HepG2 (cell line): ENCODE results near the gene HTR7. TPM values are rescaled to one million over a fixed set of nuclear protein-coding genes. Genes with fewer than 3 reads are reported as not detected.

Experiments
- ATAC-seq: fragments of 200-7000 bp; cut with Tn5 transposase; 3 replicates; pipeline ENCODE4 v1.9.1; 2020; ENCODE audit warnings: mild to moderate bottlenecking, moderate library complexity
- BruUV-seq: library from RNA; stranded (reverse); fragments of 400-500 nt; replicated peaks from 2 replicates; lab custom pipeline; 2021; lab: Mats Ljungman, UMichigan
- CTCF ChIA-PET: fragments of 300-600 bp; formaldehyde crosslinking; extraction: SDS; loops from one replicate; lab custom pipeline; 2021; ENCODE audit warnings: low total read pairs, inconsistent platforms, low intra/inter-chr PET ratio; lab: Yijun Ruan, JAX
- POLR2A ChIA-PET: fragments of 350-600 bp; sonication (Branson Sonifier 250); formaldehyde crosslinking; loops from one replicate; lab custom pipeline; 2020; ENCODE audit warnings: antibody characterized with exemption, inconsistent platforms; lab: Yijun Ruan, JAX
- DNase-seq: peaks from one replicate; pipeline ENCODE4 v3.0.0-alpha.2; 2015; ENCODE audit warnings: low spot score
- FAIRE-seq: peaks from 3 replicates; lab custom pipeline; 2011; peaks lifted over from hg19 to GRCh38; lab: Jason Lieb, UNC
- H2AFZ ChIP-seq: one replicate; pipeline ENCODE4 v1.6.1; 2011; ENCODE audit warnings: low read length, inconsistent platforms
- H3K27ac ChIP-seq: fragments of 300-600 bp; 3 replicates; pipeline ENCODE4 v1.8.0; 2011; ENCODE audit warnings: mixed run types, mild to moderate bottlenecking, mixed read lengths, low read length, inconsistent platforms; ENCODE audit not compliant: insufficient read depth; ENCODE audit errors: extremely low read length
- H3K27me3 ChIP-seq, 2 experiments: fragments of 200-600 bp in 1 of 2; 2 replicates in 1 of 2; 3 replicates in 1 of 2; pipeline versions ENCODE4 v1.6.0 to v1.8.0; 2011; ENCODE audit warnings: low read length in 2 of 2, mild to moderate bottlenecking in 2 of 2, moderate library complexity in 2 of 2, inconsistent platforms in 1 of 2; ENCODE audit not compliant: insufficient read depth in 2 of 2, control insufficient read depth in 1 of 2
- H3K36me3 ChIP-seq, 2 experiments: fragments of 200-600 bp in 1 of 2; replicated peaks in 1 of 2; 2 replicates in 1 of 2; 3 replicates in 1 of 2; pipeline versions ENCODE4 v1.5.1 to v1.8.0; 2011; ENCODE audit warnings: low read length in 2 of 2, inconsistent platforms in 1 of 2; ENCODE audit not compliant: insufficient read depth in 2 of 2, control insufficient read depth in 1 of 2
- H3K4me1 ChIP-seq: 2 replicates; pipeline ENCODE4 v1.5.1; 2012; ENCODE audit warnings: low read length, inconsistent platforms; ENCODE audit not compliant: insufficient read depth
- H3K4me2 ChIP-seq: 2 replicates; pipeline ENCODE4 v1.6.0; 2011; ENCODE audit warnings: low read depth, low read length, inconsistent platforms
- H3K4me3 ChIP-seq, 3 experiments: fragments of 200-600 bp in 1 of 3; sonication (generic), shearing (Covaris generic) in 1 of 3; replicated peaks in 1 of 3; 2 replicates each; pipeline ENCODE4 v1.5.1; 2011 to 2016; ENCODE audit warnings: low read length in 3 of 3, inconsistent platforms in 2 of 3, low read depth in 2 of 3, mild to moderate bottlenecking in 2 of 3, control low read depth in 1 of 3, mixed read lengths in 1 of 3; ENCODE audit not compliant: insufficient read depth in 1 of 3
- H3K79me2 ChIP-seq: one replicate; pipeline ENCODE4 v1.6.1; 2011; ENCODE audit warnings: low read length, inconsistent platforms; ENCODE audit not compliant: insufficient read depth
- H3K9ac ChIP-seq: 2 replicates; pipeline ENCODE4 v1.6.0; 2011; ENCODE audit warnings: mild to moderate bottlenecking, low read depth, low read length, inconsistent platforms; ENCODE audit not compliant: insufficient read depth
- H3K9me3 ChIP-seq: 2 replicates; pipeline ENCODE4 v1.5.1; 2012; ENCODE audit warnings: mild to moderate bottlenecking, low read length
- H4K20me1 ChIP-seq: 2 replicates; pipeline ENCODE4 v1.6.0; 2011; ENCODE audit warnings: inconsistent platforms, mild to moderate bottlenecking, low read length, moderate library complexity; ENCODE audit not compliant: insufficient read depth
- AHDC1 ChIP-seq: sonication (generic); formaldehyde crosslinking; IDR thresholded peaks from 2 replicates; pipeline ENCODE4 v1.5.1; 2020; ENCODE audit warnings: mild to moderate bottlenecking, missing genetic modification reagents, borderline replicate concordance
- GTF3A ChIP-seq: sonication (generic); formaldehyde crosslinking; conservative IDR thresholded peaks from 2 replicates; pipeline ENCODE4 v1.4.0; 2020; ENCODE audit warnings: mild to moderate bottlenecking, missing genetic modification reagents
- PRDM10 ChIP-seq: sonication (generic); formaldehyde crosslinking; IDR thresholded peaks from 2 replicates; pipeline ENCODE4 v1.4.0; 2020; ENCODE audit warnings: low read depth, missing genetic modification reagents
- WGBS: methylation state at CpG from one replicate; pipeline ENCODE4 v1.1.6; 2017; ENCODE audit warnings: low lambda C conversion rate; 5-methylcytosine and 5-hydroxymethylcytosine counted together
- in situ Hi-C: cut with HindIII; loops from 2 replicates; pipeline ENCODE4 v1.10.0; 2017; ENCODE audit warnings: low pct_unique_long_range_greater_than_20kb; ENCODE audit not compliant: extremely low pct_ligation_motif_present
- intact Hi-C: fragments of 100-400 bp; cut with micrococcal nuclease; formaldehyde crosslinking; loops from one replicate; pipeline ENCODE4 v1.10.0; 2022; ENCODE audit not compliant: unreplicated experiment
- polyA plus RNA-seq, 8 experiments: library from polyadenylated mRNA; depleted of rRNA in 3 of 8; stranded (reverse) in 7 of 8; unstranded in 1 of 8; fragments of >200 nt; fragmentation: Illumina TruSeq in 4 of 8; extraction: Trizol in 4 of 8; gene quantifications; 2 replicates each; pipeline versions ENCODE4 v1.2.1 to v1.2.3, GENCODE V29; 2011 to 2016; ENCODE audit warnings: low read depth in 4 of 8, missing spikeins in 1 of 8, mixed read lengths in 1 of 8; ENCODE audit not compliant: insufficient read depth in 1 of 8
- total RNA-seq, 5 experiments: library from RNA; depleted of rRNA; stranded (reverse); fragments of >200 nt; fragmentation: Illumina TruSeq; extraction: Trizol; gene quantifications; 2 replicates each; pipeline ENCODE4 v1.2.3, GENCODE V29; 2016; ENCODE audit warnings: low read depth in 1 of 5

Gene HTR7
- total and polyA plus RNA-seq, 2 of the 13 experiments (the other 11 are each of a cell fraction or from before 2014, with no cell fraction given) = 0.04 TPM; not detected in 1

GRCh38 chr10:90746829-90747228 lies 111.0 kb downstream of the HTR7 start:
- H3K27me3 ChIP-seq = no peaks in the 10 kb centered on the region; a peak in 1 of 5 replicates
- H3K27ac ChIP-seq = no peak overlapping the region
- ATAC-seq (no peak), FAIRE-seq (no peak), DNase-seq (no peak)
- H3K4me1 ChIP-seq = no peaks in the 10 kb centered on the region
- no peak overlapping the region for H2AFZ ChIP-seq
- WGBS = 33% methylated on average over 3 of the region's 3 CpGs
- H3K4me2 ChIP-seq = no peak overlapping the region
- no peaks in the 10 kb centered on the region for H4K20me1 ChIP-seq
- no peaks in the 10 kb centered on the region for H3K36me3 ChIP-seq
- BruUV-seq = no TSS peak
- intact Hi-C loops (no loop called here), in situ Hi-C loops (no loop called here)
- POLR2A ChIA-PET = no interaction called here
- H3K79me2 ChIP-seq = no peaks in the 10 kb centered on the region
- CTCF ChIA-PET = no interaction called here
- H3K9me3 ChIP-seq = no peaks in the 10 kb centered on the region
- TF ChIP-seq PRDM10 (CRISPR knock-in tag) = no peak
- TF ChIP-seq GTF3A = no peak
- TF ChIP-seq AHDC1 = no peak
- H3K4me3 ChIP-seq = no peak overlapping the region
- H3K9ac ChIP-seq = no peak overlapping the region
